Caco-2 (cell line): Measurements from ENCODE around the gene NMNAT3. TPM values are rescaled to one million over a fixed set of nuclear protein-coding genes. Genes with fewer than 3 reads are reported as not detected.

Experiments used
- BruUV-seq: library from RNA; stranded (reverse); fragments of 400-500 nt; replicated peaks from 2 replicates; lab custom pipeline; 2021; lab: Mats Ljungman, UMichigan
- CTCF ChIA-PET: fragments of 300-600 bp; sonication (Branson Sonifier 250); formaldehyde crosslinking; loops from one replicate; lab custom pipeline; 2022; ENCODE audit warnings: antibody characterized with exemption; lab: Charles Lee
- POLR2A ChIA-PET: fragments of 300-600 bp; sonication (Branson Sonifier 250); formaldehyde crosslinking; loops from one replicate; lab custom pipeline; 2022; ENCODE audit warnings: antibody characterized with exemption; lab: Charles Lee
- DNase-seq, 2 experiments: peaks; one replicate each; pipeline versions ENCODE4 v3.0.0 to v3.0.0-alpha.2; 2020 to 2022
- H3K27me3 ChIP-seq: replicated peaks from 2 replicates; pipeline ENCODE4 v1.6.0; 2011; ENCODE audit warnings: low read length; ENCODE audit not compliant: control insufficient read depth, insufficient read depth
- H3K36me3 ChIP-seq: 2 replicates; pipeline ENCODE4 v1.5.1; 2011; ENCODE audit warnings: low read length; ENCODE audit not compliant: control insufficient read depth, insufficient read depth
- H3K4me1 ChIP-seq: fragments of 250-450 bp; sonication (Bioruptor Pico); 2 replicates; pipeline ENCODE4 v1.5.1; 2020; ENCODE audit warnings: mild to moderate bottlenecking
- H3K4me3 ChIP-seq: 2 replicates; pipeline ENCODE4 v1.5.1; 2011; ENCODE audit warnings: low read depth, mild to moderate bottlenecking, control low read depth, low read length
- H3K9me3 ChIP-seq: fragments of 250-450 bp; sonication (Bioruptor Pico); 2 replicates; pipeline ENCODE4 v1.5.1; 2020; ENCODE audit warnings: mild to moderate bottlenecking, moderate library complexity
- H3K27ac Mint-ChIP-seq: one replicate; pipeline ENCODE4 v1.8.0; 2022; ENCODE audit warnings: mixed read lengths; ENCODE audit not compliant: unreplicated experiment
- H3K27me3 Mint-ChIP-seq: one replicate; pipeline ENCODE4 v1.8.0; 2022; ENCODE audit warnings: mixed read lengths; ENCODE audit not compliant: insufficient read depth, unreplicated experiment
- H3K36me3 Mint-ChIP-seq: one replicate; pipeline ENCODE4 v1.8.0; 2022; ENCODE audit warnings: mild to moderate bottlenecking, mixed read lengths; ENCODE audit not compliant: insufficient read depth, unreplicated experiment
- H3K4me1 Mint-ChIP-seq: one replicate; pipeline ENCODE4 v1.8.0; 2022; ENCODE audit warnings: low read depth, mixed read lengths; ENCODE audit not compliant: unreplicated experiment
- H3K4me3 Mint-ChIP-seq: one replicate; pipeline ENCODE4 v1.8.0; 2022; ENCODE audit warnings: mild to moderate bottlenecking, moderate library complexity, mixed read lengths; ENCODE audit not compliant: unreplicated experiment
- H3K9me3 Mint-ChIP-seq: one replicate; pipeline ENCODE4 v1.8.0; 2022; ENCODE audit warnings: mixed read lengths; ENCODE audit not compliant: unreplicated experiment
- intact Hi-C: fragments of 100-400 bp; cut with micrococcal nuclease; formaldehyde crosslinking; loops from one replicate; pipeline ENCODE4 v1.10.0; 2022; ENCODE audit not compliant: unreplicated experiment
- total RNA-seq: library from RNA; stranded (reverse); gene quantifications from 2 replicates; pipeline ENCODE4 v1.2.3, GENCODE V29; 2022
- TF ChIP-seq, protein P1 (sequence below), 2 experiments: fragments of 200-600 bp in 1 of 2; IDR thresholded peaks; 1 replicate in 1 of 2; 2 replicates in 1 of 2; pipeline versions ENCODE4 v1.5.1 to v1.8.0; 2011 to 2022; ENCODE audit warnings: antibody characterized with exemption in 1 of 2, control low read depth in 1 of 2, inconsistent platforms in 1 of 2, low read depth in 1 of 2, low read length in 1 of 2, mild to moderate bottlenecking in 1 of 2, moderate library complexity in 1 of 2; ENCODE audit not compliant: insufficient read depth in 1 of 2, severe bottlenecking in 1 of 2, unreplicated experiment in 1 of 2

The NMNAT3 gene
- total RNA-seq, 1 experiment from 2014 or later: 17.6 TPM

DNA sequence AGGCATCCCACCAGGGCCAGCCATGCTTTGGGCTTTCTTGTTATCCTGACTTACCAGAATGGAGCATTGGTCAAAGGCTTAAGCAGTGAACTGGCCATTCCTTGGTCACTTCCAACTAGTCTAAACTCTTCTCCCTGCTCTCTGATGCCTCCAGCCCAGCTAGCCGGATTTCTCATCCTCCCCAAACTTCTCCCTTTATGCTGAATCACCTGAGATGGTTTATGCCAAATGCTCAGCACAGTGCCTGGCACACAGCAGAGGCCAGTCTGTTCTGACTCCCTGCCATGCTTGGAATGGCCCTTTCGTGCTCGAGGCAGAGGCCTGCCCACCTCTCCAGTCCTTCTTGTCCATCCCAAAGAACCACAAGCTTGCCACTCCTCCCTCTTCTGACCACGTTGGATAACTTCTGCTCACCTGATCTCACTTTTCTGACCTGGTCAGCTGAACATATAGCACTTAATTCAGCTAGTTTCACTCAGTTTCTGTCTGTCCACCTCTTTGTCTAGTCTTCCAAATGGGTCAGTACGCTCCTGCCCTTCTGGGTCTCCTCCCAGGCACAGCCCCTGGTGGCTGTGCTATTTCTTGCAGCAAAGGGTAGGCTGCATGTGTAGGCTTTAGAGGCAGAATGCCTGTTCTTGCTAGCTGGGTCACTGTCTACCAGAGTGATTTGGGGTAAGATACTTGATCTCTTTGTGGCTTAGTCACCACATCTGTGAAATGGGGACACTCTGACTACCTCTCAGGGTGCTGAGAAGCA, 136.1 kb downstream of the NMNAT3 start:
- CTCF ChIA-PET: no interaction called here
- TF ChIP-seq, protein P1, sequence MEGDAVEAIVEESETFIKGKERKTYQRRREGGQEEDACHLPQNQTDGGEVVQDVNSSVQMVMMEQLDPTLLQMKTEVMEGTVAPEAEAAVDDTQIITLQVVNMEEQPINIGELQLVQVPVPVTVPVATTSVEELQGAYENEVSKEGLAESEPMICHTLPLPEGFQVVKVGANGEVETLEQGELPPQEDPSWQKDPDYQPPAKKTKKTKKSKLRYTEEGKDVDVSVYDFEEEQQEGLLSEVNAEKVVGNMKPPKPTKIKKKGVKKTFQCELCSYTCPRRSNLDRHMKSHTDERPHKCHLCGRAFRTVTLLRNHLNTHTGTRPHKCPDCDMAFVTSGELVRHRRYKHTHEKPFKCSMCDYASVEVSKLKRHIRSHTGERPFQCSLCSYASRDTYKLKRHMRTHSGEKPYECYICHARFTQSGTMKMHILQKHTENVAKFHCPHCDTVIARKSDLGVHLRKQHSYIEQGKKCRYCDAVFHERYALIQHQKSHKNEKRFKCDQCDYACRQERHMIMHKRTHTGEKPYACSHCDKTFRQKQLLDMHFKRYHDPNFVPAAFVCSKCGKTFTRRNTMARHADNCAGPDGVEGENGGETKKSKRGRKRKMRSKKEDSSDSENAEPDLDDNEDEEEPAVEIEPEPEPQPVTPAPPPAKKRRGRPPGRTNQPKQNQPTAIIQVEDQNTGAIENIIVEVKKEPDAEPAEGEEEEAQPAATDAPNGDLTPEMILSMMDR (IDR thresholded peaks at IDR 0.05; ENCODE audit: insufficient read depth in 1 of 2, low read depth in 1 of 2, low read length in 1 of 2, severe bottlenecking in 1 of 2, unreplicated experiment in 1 of 2): peak in 1 of 2 experiments; percentile 24
- H3K27ac Mint-ChIP-seq: no peak overlapping the region

DNA sequence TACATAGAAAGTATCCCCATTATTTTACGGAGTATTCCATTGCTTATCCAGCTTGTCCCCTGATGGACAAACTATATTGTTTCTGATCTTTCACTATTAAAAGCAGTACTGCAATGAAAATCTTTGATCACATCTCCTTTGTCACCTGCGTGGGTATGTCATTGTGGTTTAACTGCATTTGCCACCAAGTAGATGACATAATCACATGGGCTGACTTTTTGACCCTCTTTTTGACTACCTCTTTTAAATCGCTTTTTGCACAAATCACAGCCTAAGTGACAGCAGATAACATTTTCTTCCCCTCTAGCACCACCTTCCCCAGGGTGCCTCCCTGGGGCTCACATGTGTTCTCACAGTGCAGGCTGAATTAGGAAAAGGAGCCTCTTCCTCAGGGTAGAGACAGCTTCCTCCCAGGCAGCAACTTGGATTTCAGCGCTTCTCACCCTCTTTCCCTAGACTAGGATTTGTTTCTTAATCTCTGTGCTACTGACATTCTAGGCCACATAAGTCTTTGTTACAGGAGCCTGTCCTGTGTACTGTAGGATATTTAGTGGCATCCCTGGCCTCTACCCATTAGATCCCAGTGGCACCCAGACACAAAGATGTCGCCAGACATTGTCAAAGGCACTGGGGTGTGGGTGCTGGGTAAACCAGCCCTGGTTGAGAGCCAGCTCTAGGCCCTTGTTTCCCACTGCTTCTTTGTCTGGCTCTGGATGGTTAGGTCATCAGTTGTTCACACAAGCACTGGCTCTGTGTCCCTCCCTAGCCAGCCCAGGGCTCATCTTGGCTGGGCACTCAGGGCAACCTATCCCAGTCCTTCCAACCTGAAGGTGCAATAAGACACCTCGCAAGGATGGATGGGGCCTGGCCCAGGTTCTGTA, 136.9 kb downstream of the NMNAT3 start:
- intact Hi-C loops: no loop called here
- H3K9me3 Mint-ChIP-seq: no peaks in the 10 kb centered on the region
- no peaks in the 10 kb centered on the region for H3K36me3 Mint-ChIP-seq
- Histone ChIP-seq H3K4me3 (peak overlapping the region; percentile 20), H3K36me3 (no peaks in the 10 kb centered on the region), H3K9me3 (no peaks in the 10 kb centered on the region), H3K27me3 (no peaks in the 10 kb centered on the region), H3K4me1 (peaks cover 9% of the 10 kb centered on the region; the same call in 1 of the 2 replicates)
- CTCF ChIA-PET: no interaction called here
- H3K27me3 Mint-ChIP-seq: no peaks in the 10 kb centered on the region
- peak overlapping the region; percentile 69 for H3K4me3 Mint-ChIP-seq
- no peak for DNase-seq
- POLR2A ChIA-PET: no interaction called here
- TF ChIP-seq, protein P1 (IDR thresholded peaks at IDR 0.05; ENCODE audit: insufficient read depth in 1 of 2, low read depth in 1 of 2, low read length in 1 of 2, severe bottlenecking in 1 of 2, unreplicated experiment in 1 of 2): no peak
- no TSS peak for BruUV-seq
- H3K4me1 Mint-ChIP-seq: peaks cover under 1% of the 10 kb centered on the region
- H3K27ac Mint-ChIP-seq: no peak overlapping the region

More for the DNA sequence above, 136.1 kb downstream of the NMNAT3 start:
- intact Hi-C loops: no loop called here
- Histone ChIP-seq H3K36me3 (no peaks in the 10 kb centered on the region), H3K4me3 (no peak overlapping the region), H3K9me3 (no peaks in the 10 kb centered on the region), H3K4me1 (peaks cover 9% of the 10 kb centered on the region; the same call in 1 of the 2 replicates), H3K27me3 (no peaks in the 10 kb centered on the region)
- H3K4me3 Mint-ChIP-seq: no peak overlapping the region
- H3K36me3 Mint-ChIP-seq: no peaks in the 10 kb centered on the region
- H3K9me3 Mint-ChIP-seq: no peaks in the 10 kb centered on the region
- no TSS peak for BruUV-seq
- no peaks in the 10 kb centered on the region for H3K27me3 Mint-ChIP-seq
- POLR2A ChIA-PET: no interaction called here
- no peaks in the 10 kb centered on the region for H3K4me1 Mint-ChIP-seq
- DNase-seq: no peak

DNA sequence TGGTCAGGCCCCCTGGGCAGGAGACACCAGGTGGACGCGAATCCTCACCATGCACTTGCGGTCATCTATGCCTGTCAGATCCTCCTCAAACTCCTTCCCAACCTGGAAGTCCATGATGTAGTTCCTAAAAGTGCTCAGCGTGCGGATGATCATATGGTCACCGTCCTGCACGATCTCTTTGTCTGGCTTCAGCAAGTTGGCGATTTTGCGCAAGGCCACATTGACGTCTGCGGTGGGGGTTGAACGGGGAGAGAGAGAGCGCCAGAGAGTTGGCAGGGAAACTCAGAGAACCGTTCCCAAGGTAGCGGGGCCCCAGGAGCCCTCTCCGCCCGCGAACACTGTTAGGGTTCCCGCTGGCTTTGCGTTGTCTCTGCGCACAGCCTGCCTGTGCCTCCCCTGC, 139.0 kb downstream of the NMNAT3 start:
- H3K4me1 Mint-ChIP-seq: peaks cover 11% of the 10 kb centered on the region
- no peak overlapping the region for H3K4me3 ChIP-seq
- TF ChIP-seq, protein P1 (IDR thresholded peaks at IDR 0.05; ENCODE audit: insufficient read depth in 1 of 2, low read depth in 1 of 2, low read length in 1 of 2, severe bottlenecking in 1 of 2, unreplicated experiment in 1 of 2): no peak
- intact Hi-C loops: no loop called here
- H3K36me3 Mint-ChIP-seq: no peaks in the 10 kb centered on the region
- H3K9me3 Mint-ChIP-seq: no peaks in the 10 kb centered on the region
- H3K27me3 Mint-ChIP-seq: no peaks in the 10 kb centered on the region
- DNase-seq: no peak
- BruUV-seq: no TSS peak
- ChIA-PET POLR2A (no interaction called here), CTCF (no interaction called here)
- H3K4me3 Mint-ChIP-seq: no peak overlapping the region
- peaks cover 19% of the 10 kb centered on the region for H3K4me1 ChIP-seq
- no peaks in the 10 kb centered on the region for H3K9me3 ChIP-seq
- no peaks in the 10 kb centered on the region for H3K27me3 ChIP-seq
- no peaks in the 10 kb centered on the region for H3K36me3 ChIP-seq
- no peak overlapping the region for H3K27ac Mint-ChIP-seq
